ENCODE measurements around the gene HES1.

HES1 gene

DNA sequence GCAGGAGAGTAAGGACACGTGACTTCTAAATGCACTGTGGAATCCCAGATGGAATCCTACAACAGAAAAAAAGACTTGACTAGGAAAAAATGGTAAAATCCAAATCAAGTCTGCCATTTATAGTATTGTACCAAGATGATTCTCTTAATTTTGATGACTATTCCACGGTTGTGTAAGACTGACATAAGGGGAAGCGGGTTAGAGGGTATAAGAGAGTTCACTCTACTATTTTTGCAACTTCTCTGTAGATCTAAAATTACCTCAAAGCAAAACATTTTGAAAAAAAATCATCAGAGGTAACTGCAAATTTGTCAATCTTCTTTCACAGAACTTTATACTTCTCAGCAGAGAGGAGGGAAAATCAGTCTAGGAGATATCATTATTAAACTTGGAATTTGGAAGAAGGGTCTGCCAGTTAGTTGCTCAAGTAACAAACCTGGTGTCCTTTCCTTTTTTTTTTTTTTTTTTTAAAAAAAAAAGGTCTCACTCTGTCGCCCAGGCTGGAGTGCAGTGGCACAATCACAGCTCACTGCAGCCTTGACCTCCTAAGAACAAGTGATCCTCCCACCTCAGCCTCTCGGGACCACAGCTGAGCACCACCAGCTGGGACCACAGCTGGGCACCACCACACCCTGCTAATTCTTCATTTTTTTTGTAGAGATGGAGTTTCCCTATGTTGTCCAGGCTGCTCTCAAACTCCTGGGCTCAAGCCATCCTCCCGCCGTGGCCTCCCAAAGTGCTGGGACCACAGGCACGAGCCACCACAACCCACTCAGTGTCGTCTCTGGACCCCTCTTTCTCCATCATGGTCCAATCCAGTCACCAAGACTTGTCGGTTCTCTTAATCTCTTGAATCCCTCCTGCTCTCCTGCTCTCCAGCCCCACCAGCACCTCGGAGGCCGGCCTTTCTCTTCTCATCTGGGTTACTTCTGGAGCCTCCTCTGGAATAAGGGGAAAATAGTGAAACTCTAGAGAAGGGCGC lies 14.9 kb upstream of the HES1 start:
- Histone ChIP-seq H3K36me3 (no peaks in the 10 kb centered on the region), H3K9me3 (ENCODE audit: severe bottlenecking) (no peaks in the 10 kb centered on the region), H3K4me3 (ENCODE audit: low read depth, low read length) (no peak overlapping the region), H3K27me3 (ENCODE audit: insufficient read depth, low read depth, severe bottlenecking) (no peaks in the 10 kb centered on the region), H3K27ac (no peak overlapping the region)
- TF ChIP-seq, protein P1, sequence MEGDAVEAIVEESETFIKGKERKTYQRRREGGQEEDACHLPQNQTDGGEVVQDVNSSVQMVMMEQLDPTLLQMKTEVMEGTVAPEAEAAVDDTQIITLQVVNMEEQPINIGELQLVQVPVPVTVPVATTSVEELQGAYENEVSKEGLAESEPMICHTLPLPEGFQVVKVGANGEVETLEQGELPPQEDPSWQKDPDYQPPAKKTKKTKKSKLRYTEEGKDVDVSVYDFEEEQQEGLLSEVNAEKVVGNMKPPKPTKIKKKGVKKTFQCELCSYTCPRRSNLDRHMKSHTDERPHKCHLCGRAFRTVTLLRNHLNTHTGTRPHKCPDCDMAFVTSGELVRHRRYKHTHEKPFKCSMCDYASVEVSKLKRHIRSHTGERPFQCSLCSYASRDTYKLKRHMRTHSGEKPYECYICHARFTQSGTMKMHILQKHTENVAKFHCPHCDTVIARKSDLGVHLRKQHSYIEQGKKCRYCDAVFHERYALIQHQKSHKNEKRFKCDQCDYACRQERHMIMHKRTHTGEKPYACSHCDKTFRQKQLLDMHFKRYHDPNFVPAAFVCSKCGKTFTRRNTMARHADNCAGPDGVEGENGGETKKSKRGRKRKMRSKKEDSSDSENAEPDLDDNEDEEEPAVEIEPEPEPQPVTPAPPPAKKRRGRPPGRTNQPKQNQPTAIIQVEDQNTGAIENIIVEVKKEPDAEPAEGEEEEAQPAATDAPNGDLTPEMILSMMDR (IDR thresholded peaks at IDR 0.05; ENCODE audit: low read depth, low read length), result no peak
- no peak for DNase-seq

DNA sequence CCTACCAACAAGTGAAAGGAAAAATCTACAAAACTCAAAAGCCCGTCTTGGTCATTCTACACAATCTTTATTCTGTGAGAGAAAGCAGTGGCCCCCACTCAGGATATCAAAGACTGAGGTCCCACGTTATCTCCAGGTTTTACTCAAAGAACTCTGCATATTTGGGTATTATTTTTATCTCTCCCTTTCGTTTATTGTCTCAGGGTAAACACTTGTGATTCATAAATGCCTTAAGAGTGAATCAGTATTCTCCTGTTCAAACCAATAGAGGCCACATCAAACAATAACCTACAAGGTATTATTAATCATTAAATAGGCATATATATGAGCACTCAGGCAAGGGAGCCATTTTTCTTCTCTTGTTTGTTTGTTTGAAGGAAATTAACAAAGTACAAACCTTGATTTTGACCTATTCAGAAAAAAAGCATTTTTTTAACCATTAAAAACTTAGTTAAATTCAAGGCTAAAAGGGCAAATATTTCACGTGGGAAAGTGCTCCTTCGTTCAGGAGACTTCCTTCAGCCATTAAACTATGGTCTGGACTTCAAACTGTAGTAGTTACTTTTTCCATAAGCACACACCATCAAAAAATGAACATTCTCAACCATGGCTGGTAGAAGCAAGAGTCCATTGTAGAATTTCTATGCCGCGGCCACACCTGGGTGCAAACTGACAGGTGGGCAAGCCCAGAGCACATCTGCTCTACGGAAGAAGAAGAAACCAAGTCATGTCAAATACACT lies 13.9 kb upstream of the HES1 start:
- Histone ChIP-seq H3K4me3 (ENCODE audit: low read depth, low read length) (no peak overlapping the region), H3K27me3 (ENCODE audit: insufficient read depth, low read depth, severe bottlenecking) (no peaks in the 10 kb centered on the region), H3K9me3 (ENCODE audit: severe bottlenecking) (no peaks in the 10 kb centered on the region), H3K36me3 (no peaks in the 10 kb centered on the region), H3K27ac (no peak overlapping the region)
- TF ChIP-seq, protein P1 (IDR thresholded peaks at IDR 0.05; ENCODE audit: low read depth, low read length), result no peak
- DNase-seq, result no peak

DNA sequence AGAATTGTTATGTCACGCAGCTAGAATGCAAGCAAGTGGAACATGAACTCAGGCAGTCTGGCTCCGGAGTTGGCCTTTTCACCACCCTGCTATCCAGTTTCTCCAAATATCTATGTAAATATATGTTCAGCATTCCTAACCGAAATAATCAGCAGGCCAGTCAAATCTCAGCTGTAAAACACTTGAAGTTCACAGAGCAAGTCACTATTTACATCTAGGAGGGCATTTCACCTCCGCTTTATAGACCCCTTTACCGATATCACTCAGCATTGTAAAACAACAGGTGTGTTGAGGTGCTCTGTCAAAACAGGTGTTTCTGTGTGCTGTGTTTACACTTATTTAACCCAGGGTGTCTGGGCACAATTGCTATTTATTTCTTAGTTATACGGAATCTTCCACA lies 12.2 kb upstream of the HES1 start:
- TF ChIP-seq, protein P1 (IDR thresholded peaks at IDR 0.05; ENCODE audit: low read depth, low read length), result no peak
- H3K4me3 ChIP-seq (ENCODE audit: low read depth, low read length), result no peak overlapping the region
- H3K9me3 ChIP-seq (ENCODE audit: severe bottlenecking), result no peaks in the 10 kb centered on the region
- H3K27me3 ChIP-seq (ENCODE audit: insufficient read depth, low read depth, severe bottlenecking), result no peaks in the 10 kb centered on the region
- H3K36me3 ChIP-seq, result no peaks in the 10 kb centered on the region
- no peak for DNase-seq
- H3K27ac ChIP-seq, result no peak overlapping the region

DNA sequence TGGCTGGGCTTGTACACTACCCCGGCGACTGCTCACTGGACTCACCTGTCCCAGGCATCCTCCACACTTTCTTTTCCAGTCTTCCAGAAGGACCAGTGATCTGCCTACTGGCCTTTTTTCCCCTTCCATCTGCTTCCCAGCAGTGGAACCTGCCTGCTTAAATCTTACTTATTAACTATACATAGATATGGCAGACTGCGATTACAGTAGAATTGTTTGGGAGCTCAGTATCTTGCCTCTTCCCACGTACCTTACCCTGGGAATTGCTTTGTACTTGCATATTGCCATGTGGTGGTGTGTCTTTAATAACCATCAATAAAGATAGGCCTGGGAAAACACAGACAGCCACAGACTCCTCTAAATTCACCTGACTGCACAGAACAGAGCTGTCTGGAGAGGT lies 11.8 kb upstream of the HES1 start:
- Histone ChIP-seq H3K4me3 (ENCODE audit: low read depth, low read length) (no peak overlapping the region), H3K36me3 (no peaks in the 10 kb centered on the region), H3K27ac (no peak overlapping the region), H3K9me3 (ENCODE audit: severe bottlenecking) (no peaks in the 10 kb centered on the region), H3K27me3 (ENCODE audit: insufficient read depth, low read depth, severe bottlenecking) (no peaks in the 10 kb centered on the region)
- DNase-seq, result no peak
- TF ChIP-seq, protein P1 (IDR thresholded peaks at IDR 0.05; ENCODE audit: low read depth, low read length), result no peak

DNA sequence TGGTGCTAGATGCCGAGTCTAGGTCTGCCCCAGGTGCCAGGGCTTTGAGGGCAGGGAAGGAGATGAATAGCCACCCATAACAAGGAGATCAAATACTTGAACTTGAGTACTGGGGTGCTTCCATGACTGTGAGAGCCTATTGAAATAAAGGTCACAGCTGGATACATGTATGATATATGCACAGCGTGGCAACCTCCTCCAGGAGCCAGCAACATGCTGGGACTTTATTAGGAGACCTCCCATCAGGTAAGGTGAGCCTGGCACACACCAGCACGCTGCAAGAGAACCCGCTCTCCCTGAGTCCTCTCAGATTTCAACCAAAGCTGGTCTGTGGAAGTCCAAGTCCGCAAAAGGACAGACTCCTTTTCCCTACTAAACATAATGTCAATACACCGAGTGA lies 10.5 kb upstream of the HES1 start:
- TF ChIP-seq, protein P1 (IDR thresholded peaks at IDR 0.05; ENCODE audit: low read depth, low read length), result no peak
- H3K36me3 ChIP-seq, result no peaks in the 10 kb centered on the region

More for the DNA sequence above, 10.5 kb upstream of the HES1 start:
- no peak for DNase-seq
- Histone ChIP-seq H3K27ac (no peak overlapping the region), H3K4me3 (ENCODE audit: low read depth, low read length) (no peak overlapping the region), H3K9me3 (ENCODE audit: severe bottlenecking) (no peaks in the 10 kb centered on the region), H3K27me3 (ENCODE audit: insufficient read depth, low read depth, severe bottlenecking) (no peaks in the 10 kb centered on the region)

Measured in WERI-Rb-1 (cell line).